Measurements from ENCODE around the gene PTK7.
"Not testable (repeated sequence)": the region's sequence is repeated elsewhere in the genome, so short reads cannot be mapped to it uniquely, and the experiment has no call there.

PTK7 gene

DNA sequence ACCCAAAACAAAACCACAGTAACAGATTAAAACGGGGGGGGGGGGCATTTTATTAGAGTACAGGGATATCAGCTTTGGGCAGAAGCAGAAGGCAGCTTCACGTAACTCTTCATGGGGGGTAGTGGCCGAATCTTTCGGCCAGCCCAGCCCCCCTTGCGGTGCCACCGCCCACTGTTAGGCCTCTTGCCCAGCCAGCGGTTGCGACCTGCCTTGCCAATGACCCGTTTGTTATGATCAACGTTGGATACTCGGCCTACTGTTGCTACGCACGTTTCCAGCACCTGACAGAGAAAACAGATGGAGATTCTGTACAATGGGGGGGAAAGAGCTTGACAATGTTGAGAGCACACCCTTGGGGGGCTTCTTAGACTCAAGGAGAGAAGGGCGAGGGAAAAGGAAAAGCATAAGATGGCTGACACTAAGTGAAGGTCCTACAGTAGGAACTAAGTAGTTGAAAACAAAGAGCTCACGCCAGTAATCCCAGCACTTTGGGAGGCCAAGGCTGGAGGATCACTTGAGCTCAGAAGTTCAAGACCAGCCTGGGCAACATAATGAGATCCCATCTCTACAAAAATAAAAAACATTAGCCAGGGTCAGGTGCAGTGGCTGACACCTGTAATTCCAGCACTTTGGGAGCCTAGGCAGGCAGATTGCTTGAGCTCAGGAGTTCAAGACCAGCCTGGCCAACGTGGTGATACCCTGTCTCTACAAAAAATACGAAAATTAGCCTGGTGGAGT, 21.7 kb upstream of the PTK7 start:
- DNase-seq (ENCODE audit: low read depth in 2 of 2) = no peak

DNA sequence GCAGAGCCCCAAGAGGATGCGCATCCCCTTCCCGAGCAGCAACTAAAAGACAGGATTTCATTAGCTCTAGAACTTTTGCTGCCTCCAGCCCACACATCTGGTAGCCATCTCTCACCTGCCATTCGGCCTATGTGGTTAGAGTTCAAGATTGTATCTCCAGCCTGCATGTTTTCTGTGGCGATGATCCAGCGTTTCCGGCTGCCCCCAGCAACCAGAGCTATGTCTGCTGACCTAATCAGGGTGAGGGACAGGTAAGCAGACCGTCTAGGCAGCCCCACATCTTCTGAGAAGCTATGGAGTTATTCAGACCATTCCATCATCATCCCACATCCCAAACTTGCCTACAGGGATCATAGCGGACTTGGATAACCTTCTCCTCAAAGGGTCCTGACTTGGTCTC, 20.1 kb upstream of the PTK7 start:
- DNase-seq (ENCODE audit: low read depth in 2 of 2) = no peak

DNA sequence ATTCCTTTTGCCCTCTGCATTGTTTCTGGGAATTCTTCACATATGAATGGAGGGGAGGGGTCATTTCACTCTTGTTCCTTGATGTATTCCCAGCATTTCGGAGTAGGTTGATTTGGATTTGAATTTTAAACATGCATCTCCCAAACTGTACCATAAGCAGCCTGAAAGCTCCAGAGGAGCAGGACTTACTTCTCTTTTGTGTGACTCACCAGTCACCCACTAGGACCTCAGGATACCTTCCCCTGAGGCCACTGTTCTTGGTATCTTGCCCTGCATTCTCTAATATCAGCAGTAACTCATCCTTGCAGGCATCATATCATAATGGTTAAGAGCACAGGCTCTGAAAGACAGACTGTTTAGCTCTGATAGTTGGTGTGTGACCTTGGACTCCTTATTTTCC, 17.6 kb upstream of the PTK7 start:
- DNase-seq (ENCODE audit: low read depth in 2 of 2) = no peak

- DNase-seq (ENCODE audit: low read depth in 2 of 2) = peak; percentile 95 to 99
These were observed 16.7 kb upstream of the PTK7 start, which contains the start of the genes KLC4 and MRPL2 for GRCh38 chr6:43059168-43060033. Gene KLC4 (plus strand): TSS chr6:43059631. CDS start chr6:43061336, 1,705 bp downstream. Gene MRPL2 (minus strand): TSS chr6:43059434. CDS start chr6:43059381, 53 bp downstream.

GRCh38 chr6:43060034-43060754, 15.9 kb upstream of the PTK7 start:
- DNase-seq (ENCODE audit: low read depth in 2 of 2) = no peak

GRCh38 chr6:43060755-43061633, 15.1 kb upstream of the PTK7 start:
- DNase-seq (ENCODE audit: low read depth in 2 of 2) = no peak

GRCh38 chr6:43061861-43062260, 14.3 kb upstream of the PTK7 start:
- no peak for DNase-seq (ENCODE audit: low read depth in 2 of 2)

DNA sequence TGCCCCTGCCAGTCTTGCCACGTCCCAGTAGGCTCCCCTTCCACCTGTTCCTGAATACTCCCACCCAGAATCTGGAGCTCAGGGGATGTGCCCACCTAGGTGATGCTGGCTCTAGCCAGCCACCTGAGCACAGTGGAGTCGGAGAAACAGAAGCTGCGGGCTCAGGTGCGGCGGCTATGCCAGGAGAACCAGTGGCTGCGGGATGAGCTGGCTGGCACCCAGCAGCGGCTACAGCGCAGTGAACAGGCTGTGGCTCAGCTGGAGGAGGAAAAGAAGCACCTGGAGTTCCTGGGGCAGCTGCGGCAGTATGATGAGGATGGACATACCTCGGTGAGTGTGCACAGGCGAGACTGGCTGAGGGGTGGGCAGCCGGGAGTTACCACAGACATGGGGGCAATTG, 13.3 kb upstream of the PTK7 start:
- no peak for DNase-seq (ENCODE audit: low read depth in 2 of 2)

DNA sequence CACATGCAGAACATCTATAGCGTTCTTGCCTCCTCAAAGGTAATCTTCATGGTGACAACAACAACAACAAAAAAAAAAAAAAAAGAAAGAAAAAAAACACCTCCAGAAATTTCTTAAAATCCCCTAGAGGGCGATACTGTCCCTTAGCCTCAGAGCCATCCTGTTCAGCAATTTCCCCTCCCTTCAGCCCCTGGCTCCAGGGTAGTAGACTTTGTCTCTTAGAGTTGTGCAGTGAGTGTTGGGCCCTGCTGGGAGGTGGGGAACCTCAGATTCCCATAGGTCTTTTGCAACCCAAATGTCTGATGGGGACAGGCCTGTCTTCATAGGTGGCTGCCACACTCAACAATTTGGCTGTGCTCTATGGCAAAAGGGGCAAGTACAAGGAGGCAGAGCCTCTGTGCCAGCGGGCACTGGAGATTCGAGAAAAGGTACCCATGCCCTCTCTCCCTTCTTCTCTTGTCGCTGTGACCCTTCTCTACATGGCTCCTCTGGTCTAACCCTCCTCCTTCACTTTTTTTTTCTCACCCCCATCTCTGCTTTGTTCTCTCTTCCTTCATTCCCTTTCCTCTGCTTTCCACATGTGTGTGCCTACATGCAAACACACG, 6.0 kb upstream of the PTK7 start:
- no peak for DNase-seq (ENCODE audit: low read depth in 2 of 2)

- DNase-seq (ENCODE audit: low read depth in 2 of 2) = no peak
These were observed 1.1 kb upstream of the PTK7 start for GRCh38 chr6:43074847-43075669.

DNA sequence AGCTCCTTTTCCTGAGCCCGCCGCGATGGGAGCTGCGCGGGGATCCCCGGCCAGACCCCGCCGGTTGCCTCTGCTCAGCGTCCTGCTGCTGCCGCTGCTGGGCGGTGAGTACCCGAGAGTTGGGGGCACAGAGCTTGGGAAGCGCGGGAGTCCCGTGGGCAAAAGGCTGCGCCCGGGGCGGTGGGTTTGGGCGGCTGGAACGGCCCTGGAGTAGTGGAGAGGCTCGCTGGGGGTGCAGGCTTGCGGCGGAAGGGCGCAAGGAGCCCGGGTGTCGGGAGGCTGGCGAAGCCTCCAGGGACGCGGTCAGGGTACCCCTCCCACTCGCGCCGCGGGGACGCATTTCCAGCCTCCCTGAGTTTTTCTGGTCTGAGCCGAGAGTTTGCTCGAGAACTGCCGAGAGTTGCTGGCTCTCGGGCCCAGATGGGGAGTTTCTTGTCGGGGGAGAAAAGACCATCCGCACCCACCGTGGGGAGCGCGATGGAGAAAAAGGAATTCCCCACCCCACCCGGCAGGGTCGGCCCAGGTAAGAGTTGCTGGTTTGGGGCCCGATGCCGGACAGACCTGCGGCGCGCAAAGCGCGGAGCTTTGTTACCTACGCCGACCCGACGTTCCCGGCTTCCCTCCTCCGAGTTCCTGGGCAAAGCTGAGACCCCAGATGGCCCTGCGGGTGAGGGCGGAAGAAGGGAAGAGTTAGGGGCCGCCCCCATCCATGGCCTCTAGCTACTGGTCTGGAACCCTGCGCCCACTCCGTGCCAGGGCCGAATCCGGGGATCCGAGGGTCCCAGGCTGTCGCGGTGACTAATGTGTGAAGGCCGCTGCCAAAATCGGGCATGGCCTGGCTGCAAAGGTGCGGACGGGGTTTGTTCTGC, 584 bp downstream of the PTK7 start:
- DNase-seq (ENCODE audit: low read depth in 2 of 2) = no peak

DNA sequence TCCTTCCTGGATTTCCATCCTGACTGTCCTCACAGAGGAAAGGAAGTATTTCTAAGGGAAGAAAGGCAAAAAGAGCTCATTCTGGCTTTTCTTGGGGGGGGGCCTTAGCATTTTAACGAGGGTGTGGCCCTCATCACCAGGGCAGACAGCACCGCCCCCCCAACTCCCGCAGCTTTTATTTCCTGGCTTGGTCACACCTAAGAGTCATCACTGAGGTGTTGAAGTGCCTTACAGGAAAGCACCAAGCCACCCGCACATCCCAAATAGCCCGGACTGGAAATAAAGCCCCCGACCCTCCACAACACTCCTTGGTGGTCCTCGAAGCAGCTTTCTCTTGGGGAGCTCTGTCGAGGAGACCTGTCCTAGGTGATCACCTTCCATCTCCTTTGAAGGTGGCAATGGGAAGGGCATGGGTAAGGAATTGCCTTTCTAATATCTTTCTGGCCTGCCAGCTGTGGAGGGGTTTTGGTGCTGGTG, 1.3 kb downstream of the PTK7 start:
- DNase-seq (ENCODE audit: low read depth in 2 of 2) = no peak

DNA sequence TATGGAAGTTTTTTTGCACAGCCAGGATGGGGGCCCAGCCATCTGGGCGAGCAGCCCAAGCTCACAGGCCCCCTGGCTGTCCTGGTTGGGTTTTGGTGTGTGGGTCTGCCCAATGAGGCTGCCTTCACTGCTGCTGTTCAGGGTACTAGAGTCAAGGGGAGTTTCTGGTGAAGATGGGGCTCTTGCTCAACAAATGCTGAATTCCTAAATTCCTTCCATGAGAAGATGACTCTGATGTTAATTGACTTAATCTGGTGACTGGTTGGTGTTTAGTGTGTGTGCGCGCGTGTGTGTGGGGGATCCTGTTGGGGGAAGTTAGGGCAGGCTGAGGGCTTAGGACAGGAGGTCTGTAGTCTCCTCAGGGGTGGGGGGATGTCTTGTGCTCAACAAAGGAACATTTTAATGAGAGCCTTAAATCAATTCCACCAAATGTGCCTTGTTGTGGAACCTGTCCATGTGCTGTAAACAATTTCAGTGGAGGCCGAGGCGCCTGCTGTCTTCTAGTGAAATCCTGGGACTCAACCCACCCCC, 1.9 kb downstream of the PTK7 start:
- no peak for DNase-seq (ENCODE audit: low read depth in 2 of 2)

- DNase-seq (ENCODE audit: low read depth in 2 of 2) = no peak
These were observed 2.6 kb downstream of the PTK7 start for GRCh38 chr6:43078691-43079090.

- DNase-seq (ENCODE audit: low read depth in 2 of 2) = no peak
These were observed 4.9 kb downstream of the PTK7 start for GRCh38 chr6:43081043-43081442.

DNA sequence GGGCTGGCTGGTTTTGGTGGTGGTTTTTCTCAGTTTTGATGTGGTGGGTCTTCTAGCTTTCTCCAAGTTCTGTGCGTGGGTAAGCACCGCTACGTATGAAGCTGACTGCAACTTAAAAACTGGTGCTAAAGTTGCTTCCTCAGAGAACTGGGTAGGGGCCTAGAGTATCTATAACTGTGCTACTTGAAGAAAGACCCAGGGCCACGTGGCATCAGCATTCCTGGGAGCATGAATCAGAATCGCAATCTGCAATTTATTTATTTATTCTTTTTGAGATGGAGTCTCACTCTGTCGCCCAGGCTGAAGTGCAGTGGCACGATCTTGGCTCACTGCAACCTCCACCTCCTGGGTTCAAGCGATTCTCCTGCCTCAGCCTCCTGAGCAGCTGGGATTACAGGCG, 5.8 kb downstream of the PTK7 start:
- not testable (repeated sequence) for DNase-seq (ENCODE audit: low read depth in 2 of 2)

GRCh38 chr6:43082806-43083655, 6.9 kb downstream of the PTK7 start:
- DNase-seq (ENCODE audit: low read depth in 2 of 2) = no peak
